ENCODE results near the gene DPP6. TPM values are rescaled to one million over a fixed set of nuclear protein-coding genes. Genes with fewer than 3 reads are reported as not detected.

Gene DPP6
- total and polyA plus RNA-seq, 2 of the 8 experiments (the other 6 are each of a cell fraction or from before 2014, with no cell fraction given) = 4.7 to 6.8 TPM

- TF ChIP-seq CHD7 (IDR thresholded peaks at IDR 0.05; ENCODE audit: insufficient replicate concordance, low read length) = no peak
- TF ChIP-seq USF2 (IDR thresholded peaks at IDR 0.05; ENCODE audit: low read length) = no peak
- no peak for TF ChIP-seq RBBP5 (IDR thresholded peaks at IDR 0.05; ENCODE audit: borderline replicate concordance, low read depth, low read length)
- no peak for TF ChIP-seq RAD21 (IDR thresholded peaks at IDR 0.05 in 1 of 2, conservative IDR thresholded peaks at IDR 0.05 in 1 of 2; ENCODE audit: low read depth in 2 of 2, low read length in 2 of 2)
- no peak for TF ChIP-seq MAFK (IDR thresholded peaks at IDR 0.05; ENCODE audit: low read depth, low read length)
- no peak for TF ChIP-seq POU5F1 (IDR thresholded peaks at IDR 0.05; ENCODE audit: low read depth, low read length)
- no peak for TF ChIP-seq TAF1 (IDR thresholded peaks at IDR 0.05; ENCODE audit: low read depth, low read length)
- TF ChIP-seq GABPA (IDR thresholded peaks at IDR 0.05; ENCODE audit: borderline replicate concordance, insufficient read depth, low read length) = no peak
Observed at GRCh38 chr7:154326421-154326820, 274.2 kb downstream of the DPP6 start (continued).
